Mucosa of descending colon (tissue), 3 donors: ENCODE data around the gene SRL. TPM values are rescaled to one million over a fixed set of nuclear protein-coding genes. Genes with fewer than 3 reads are reported as not detected.
A peak's percentile ranks its signal among the peaks of the same experiment; 100 is the strongest.
"Not testable (repeated sequence)": the region's sequence is repeated elsewhere in the genome, so short reads cannot be mapped to it uniquely, and the experiment has no call there.

Experiments
- ATAC-seq: fragments of 200-7000 bp; cut with Tn5 transposase; one replicate; pipeline ENCODE4 v1.9.1; 2020; ENCODE audit warnings: mild to moderate bottlenecking, moderate library complexity
- DNase-seq, 3 donors: peaks; one replicate each; pipeline ENCODE4 v3.0.0-alpha.2; 2020
- H3K36me3 ChIP-seq: fragments of 200-600 bp; one replicate; pipeline ENCODE4 v1.8.0; 2021; ENCODE audit warnings: low read depth, mild to moderate bottlenecking
- H3K4me1 ChIP-seq: fragments of 200-600 bp; one replicate; pipeline ENCODE4 v1.8.0; 2021; ENCODE audit warnings: low read depth, mild to moderate bottlenecking
- H3K4me3 ChIP-seq: fragments of 200-600 bp; one replicate; pipeline ENCODE4 v1.8.0; 2021; ENCODE audit warnings: mild to moderate bottlenecking
- H3K9me3 ChIP-seq: fragments of 200-600 bp; one replicate; pipeline ENCODE4 v1.8.0; 2021; ENCODE audit warnings: mild to moderate bottlenecking
- intact Hi-C, 2 donors: fragments of 100-400 bp; cut with DNase I in 1 of 2; cut with micrococcal nuclease in 1 of 2; formaldehyde crosslinking; loops; one replicate each; pipeline versions ENCODE4 v1.11.0 to v1.11.1; 2022; cut with DNase I, micrococcal nuclease
- total RNA-seq, 3 donors: library from RNA; stranded (reverse); fragmentation: NEBNext Ultra II Directional in 2 of 3; extraction: Animal tissue kit (Norgen Biotek cat#: 25700) in 2 of 3; gene quantifications; one replicate each; pipeline versions ENCODE4 v1.2.1 to v1.2.4, GENCODE V29; 2021 to 2023
- TF ChIP-seq, protein P1 (sequence below): fragments of 200-600 bp; IDR thresholded peaks from one replicate; pipeline ENCODE4 v1.8.0; 2022; ENCODE audit warnings: antibody characterized with exemption, mild to moderate bottlenecking
- donor health status: DM: no; HTN: no; CAD: no; lungs with moderate emphysema.
- donor health status: DM: no; HTN: no; CAD: no.
- donor health status: DM: no; HTN: yes; CAD: no.

Gene SRL
- total RNA-seq, 3 donors from 2014 or later: 0.35 to 1.2 (median 0.41) TPM

DNA sequence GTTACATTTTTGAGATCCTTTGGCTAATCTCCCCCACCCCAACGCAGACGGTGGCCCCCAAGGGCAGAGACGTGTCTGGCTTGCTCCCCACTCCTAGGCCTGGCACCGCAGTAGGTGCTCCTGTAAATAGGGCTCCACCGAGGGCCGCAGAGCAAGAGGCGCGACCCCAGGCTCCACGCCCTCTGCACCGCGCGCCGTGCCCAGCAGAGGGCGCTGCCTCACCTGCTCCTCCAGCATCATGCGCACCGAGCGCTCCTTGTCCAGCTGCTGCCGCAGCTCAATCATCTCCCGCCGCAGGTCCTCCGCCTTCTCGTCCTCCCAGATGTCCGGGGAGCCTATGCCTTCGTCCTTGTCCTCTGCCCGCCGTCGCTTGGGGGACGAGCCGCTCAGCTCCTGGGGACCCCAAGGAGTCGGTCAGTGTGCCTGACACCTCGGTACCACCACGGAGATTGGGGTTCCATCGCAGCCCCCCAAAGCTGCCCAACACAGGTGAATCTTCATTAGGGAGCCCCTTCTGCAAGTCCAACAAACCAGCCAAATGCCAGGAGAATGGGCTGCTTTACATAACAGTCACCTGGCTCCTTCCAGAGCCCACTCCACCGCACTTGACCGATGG is 19.8 kb upstream of the SRL start:
- TF ChIP-seq, protein P1, sequence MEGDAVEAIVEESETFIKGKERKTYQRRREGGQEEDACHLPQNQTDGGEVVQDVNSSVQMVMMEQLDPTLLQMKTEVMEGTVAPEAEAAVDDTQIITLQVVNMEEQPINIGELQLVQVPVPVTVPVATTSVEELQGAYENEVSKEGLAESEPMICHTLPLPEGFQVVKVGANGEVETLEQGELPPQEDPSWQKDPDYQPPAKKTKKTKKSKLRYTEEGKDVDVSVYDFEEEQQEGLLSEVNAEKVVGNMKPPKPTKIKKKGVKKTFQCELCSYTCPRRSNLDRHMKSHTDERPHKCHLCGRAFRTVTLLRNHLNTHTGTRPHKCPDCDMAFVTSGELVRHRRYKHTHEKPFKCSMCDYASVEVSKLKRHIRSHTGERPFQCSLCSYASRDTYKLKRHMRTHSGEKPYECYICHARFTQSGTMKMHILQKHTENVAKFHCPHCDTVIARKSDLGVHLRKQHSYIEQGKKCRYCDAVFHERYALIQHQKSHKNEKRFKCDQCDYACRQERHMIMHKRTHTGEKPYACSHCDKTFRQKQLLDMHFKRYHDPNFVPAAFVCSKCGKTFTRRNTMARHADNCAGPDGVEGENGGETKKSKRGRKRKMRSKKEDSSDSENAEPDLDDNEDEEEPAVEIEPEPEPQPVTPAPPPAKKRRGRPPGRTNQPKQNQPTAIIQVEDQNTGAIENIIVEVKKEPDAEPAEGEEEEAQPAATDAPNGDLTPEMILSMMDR: no peak
- H3K36me3 ChIP-seq: no peaks in the 10 kb centered on the region
- DNase-seq (peak in 2 of 3 donors; percentile 55 to 58), ATAC-seq (peak; percentile 9)
- intact Hi-C loops: no loop called here
- H3K4me3 ChIP-seq: no peak overlapping the region
- no peaks in the 10 kb centered on the region for H3K9me3 ChIP-seq
- peaks cover 24% of the 10 kb centered on the region for H3K4me1 ChIP-seq

DNA sequence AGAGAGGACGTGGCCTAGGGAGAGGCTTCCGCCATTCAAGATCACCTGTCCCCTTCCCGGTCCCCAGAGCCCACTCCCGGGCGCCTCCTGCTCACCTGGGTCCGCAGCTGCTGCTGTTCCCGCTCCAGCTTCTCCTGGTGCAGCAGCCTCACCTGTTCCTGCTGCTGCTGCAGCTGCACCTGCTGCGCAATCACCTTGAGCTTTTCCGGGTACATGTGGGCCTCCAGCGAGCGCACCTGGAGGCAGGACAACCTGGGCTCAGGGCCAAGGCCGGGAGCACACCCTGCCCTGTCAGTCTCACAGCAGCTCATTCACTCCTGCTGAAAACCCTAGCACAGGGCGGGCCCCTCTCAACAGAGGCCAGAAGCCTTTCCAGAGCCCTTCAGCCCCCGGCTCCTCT is 18.5 kb upstream of the SRL start:
- intact Hi-C loops: no loop called here
- no peak overlapping the region for H3K4me3 ChIP-seq

DNA sequence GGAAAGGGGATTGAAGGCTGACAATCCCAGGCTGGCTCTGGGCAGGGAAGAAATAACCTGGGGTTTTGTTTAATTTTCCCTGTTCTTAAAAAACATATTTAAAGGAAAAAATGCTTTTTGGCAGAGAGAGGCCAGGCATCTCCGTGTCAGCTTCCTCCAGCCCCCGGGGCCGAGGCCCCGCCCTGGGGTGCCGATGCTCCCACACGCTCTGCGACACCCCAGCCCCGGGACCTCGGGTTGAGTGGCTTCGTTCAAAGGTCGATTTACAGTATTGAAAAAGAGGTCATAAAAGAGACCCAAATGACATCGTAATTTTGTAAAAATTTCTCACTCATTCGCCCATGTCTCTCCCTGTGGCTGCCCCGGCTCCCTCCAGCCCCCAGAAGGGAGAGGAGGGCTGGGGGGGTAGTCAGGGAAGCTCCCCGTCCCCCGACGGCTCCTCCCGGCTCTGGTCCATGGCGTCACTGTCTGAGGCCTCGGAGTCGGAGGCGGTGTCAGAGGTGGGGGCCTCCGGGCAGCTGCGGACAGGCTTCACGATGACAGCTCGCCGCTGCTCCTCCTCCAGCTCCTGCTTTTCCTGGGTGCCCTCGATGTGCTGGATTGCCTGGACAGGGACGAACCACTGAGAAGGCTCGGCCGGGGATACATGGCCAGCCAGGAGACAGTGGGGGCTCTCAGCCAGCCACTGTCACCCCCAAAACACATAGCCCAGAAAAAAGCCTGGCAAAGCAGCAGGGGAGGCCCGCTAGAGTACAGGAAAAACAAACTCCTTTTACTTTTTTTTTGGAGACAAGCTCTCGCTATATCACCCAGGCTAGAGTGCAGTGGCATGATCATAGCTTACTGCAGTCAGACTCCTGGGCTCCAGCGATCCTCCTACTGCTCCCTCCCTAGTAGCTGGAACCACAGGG is 16.0 kb upstream of the SRL start:
- H3K9me3 ChIP-seq: no peaks in the 10 kb centered on the region
- H3K4me1 ChIP-seq: peaks cover 13% of the 10 kb centered on the region
- intact Hi-C loops: no loop called here
- ATAC-seq (no peak), DNase-seq (peak in 1 of 3 donors; percentile 53)
- TF ChIP-seq, protein P1: no peak
- H3K4me3 ChIP-seq: no peak overlapping the region
- H3K36me3 ChIP-seq: peaks cover 7% of the 10 kb centered on the region

More for the DNA sequence above, 18.5 kb upstream of the SRL start:
- DNase-seq (peak; percentile 90 to 93 (median 92)), ATAC-seq (peak; percentile 94)
- Histone ChIP-seq H3K36me3 (no peaks in the 10 kb centered on the region), H3K4me1 (peaks cover 24% of the 10 kb centered on the region), H3K9me3 (no peaks in the 10 kb centered on the region)
- TF ChIP-seq, protein P1: no peak

DNA sequence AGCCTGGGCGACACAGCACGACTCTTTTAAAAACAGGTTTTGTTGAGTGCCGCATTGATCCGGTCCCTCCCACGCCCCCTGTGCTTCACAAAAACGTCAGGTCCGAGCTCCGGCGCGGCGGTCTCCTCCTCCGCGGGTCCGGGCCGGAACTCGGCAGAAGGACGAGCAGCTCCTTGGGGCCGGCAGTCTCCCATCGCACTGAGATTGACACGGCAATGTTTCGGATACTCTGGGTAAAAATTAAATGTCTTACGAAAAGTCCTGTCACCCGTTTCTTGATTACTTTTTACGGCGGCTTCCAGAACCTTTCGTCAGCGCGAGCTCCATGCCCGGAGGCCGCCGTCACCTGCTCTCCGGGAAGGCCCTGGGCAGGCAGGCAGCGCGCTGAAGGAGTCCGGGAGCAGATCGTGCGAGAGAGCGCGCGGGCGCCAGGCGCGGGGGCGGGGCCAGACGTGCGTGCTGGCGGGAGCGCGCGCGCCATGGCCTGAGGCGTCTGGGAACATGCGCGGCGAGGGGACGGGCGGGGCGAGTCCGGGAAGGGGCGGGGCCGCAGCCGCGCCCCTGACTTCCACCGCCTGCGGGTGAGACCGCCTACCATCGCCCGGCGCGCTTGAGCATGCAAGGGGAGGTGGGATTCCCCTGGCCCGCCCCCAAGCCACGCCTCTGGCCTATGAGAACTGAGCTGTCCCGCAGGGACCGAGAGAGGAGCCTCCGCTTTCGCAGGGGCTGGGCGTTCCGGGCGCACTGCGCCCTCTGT is 11.7 kb upstream of the SRL start:
- ATAC-seq (peak; percentile 97), DNase-seq (peak; percentile 100)
- intact Hi-C loops: no loop called here
- TF ChIP-seq, protein P1: no peak
- H3K4me1 ChIP-seq: peaks cover 9% of the 10 kb centered on the region
- peaks cover 7% of the 10 kb centered on the region for H3K36me3 ChIP-seq
- no peaks in the 10 kb centered on the region for H3K9me3 ChIP-seq
- H3K4me3 ChIP-seq: peak overlapping the region; percentile 22

DNA sequence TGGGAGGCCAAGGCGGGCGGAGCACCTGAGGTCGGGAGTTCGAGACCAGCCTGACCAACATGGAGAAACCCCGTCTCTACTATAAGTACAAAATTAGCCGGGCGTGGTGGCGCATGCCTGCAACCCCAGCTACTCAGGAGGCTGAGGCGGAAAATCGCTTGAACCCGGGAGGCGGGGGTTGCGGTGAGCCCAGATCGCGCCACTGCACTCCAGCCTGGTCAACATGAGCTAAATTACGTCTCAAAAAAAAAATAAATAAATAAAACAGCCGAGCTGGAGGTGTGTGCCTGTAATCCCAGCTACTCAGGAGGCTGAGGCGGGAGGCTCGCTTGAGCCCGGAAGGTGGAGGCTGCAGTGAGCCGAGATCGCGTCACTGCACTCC is 11.1 kb upstream of the SRL start:
- ATAC-seq (peak; percentile 14), DNase-seq (peak in 2 of 3 donors; percentile 42 to 65)
- intact Hi-C loops, H3K36me3 ChIP-seq, H3K9me3 ChIP-seq, H3K4me1 ChIP-seq: not testable (repeated sequence)
- peak overlapping the region; percentile 22 for H3K4me3 ChIP-seq
